ENCODE data around the gene CNOT2.

CNOT2 gene

DNA sequence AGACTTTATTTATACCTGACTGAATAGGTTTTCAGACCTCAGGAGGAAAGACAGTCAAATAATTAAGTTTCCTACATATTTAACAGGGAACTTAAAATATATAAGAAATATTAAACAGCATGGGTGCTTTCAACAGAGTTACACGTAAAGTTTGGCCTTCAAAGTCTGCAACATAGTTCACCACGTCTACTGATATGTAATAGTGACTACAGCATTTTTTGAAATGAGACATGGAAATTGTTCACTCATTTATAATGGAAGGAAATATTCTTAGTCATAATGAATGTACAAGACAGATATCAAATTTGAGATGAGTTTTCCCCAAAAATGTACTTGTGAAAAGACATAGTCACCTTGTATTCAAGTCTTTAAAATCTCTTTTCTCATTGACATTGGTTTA is 66.1 kb downstream of the CNOT2 start:
- Mint-ChIP-seq H3K4me3 (no peak overlapping the region), H3K4me1 (peaks cover 22% of the 10 kb centered on the region), H3K27me3 (no peaks in the 10 kb centered on the region), H3K9me3 (peaks cover 0 to 4% of the 10 kb centered on the region in 2 donors), H3K27ac (no peak overlapping the region)
- DNase-seq = no peak
- no peak for ATAC-seq

GRCh38 chr12:70314145-70314544 is 70.9 kb downstream of the CNOT2 start:
- Mint-ChIP-seq H3K4me1 (peaks cover 16% of the 10 kb centered on the region), H3K9me3 (no peaks in the 10 kb centered on the region), H3K27me3 (no peaks in the 10 kb centered on the region), H3K27ac (no peak overlapping the region), H3K4me3 (no peak overlapping the region)
- DNase-seq (no peak), ATAC-seq (no peak)

- H3K27me3 Mint-ChIP-seq = no peaks in the 10 kb centered on the region
- H3K4me1 Mint-ChIP-seq = peaks cover 16% of the 10 kb centered on the region
- H3K27ac Mint-ChIP-seq = no peak overlapping the region
- H3K9me3 Mint-ChIP-seq = no peaks in the 10 kb centered on the region
- ATAC-seq = peak; percentile 60
- H3K4me3 Mint-ChIP-seq = peak overlapping the region in 1 of 2 donors; percentile 3
- no peak for DNase-seq
Observed at GRCh38 chr12:70317781-70318180, 74.5 kb downstream of the CNOT2 start.

GRCh38 chr12:70319605-70320004 is 76.4 kb downstream of the CNOT2 start:
- no peak overlapping the region for H3K4me3 Mint-ChIP-seq
- H3K27me3 Mint-ChIP-seq = no peaks in the 10 kb centered on the region
- peaks cover 16% of the 10 kb centered on the region for H3K4me1 Mint-ChIP-seq
- H3K27ac Mint-ChIP-seq = no peak overlapping the region
- H3K9me3 Mint-ChIP-seq = no peaks in the 10 kb centered on the region
- DNase-seq (no peak), ATAC-seq (no peak)

DNA sequence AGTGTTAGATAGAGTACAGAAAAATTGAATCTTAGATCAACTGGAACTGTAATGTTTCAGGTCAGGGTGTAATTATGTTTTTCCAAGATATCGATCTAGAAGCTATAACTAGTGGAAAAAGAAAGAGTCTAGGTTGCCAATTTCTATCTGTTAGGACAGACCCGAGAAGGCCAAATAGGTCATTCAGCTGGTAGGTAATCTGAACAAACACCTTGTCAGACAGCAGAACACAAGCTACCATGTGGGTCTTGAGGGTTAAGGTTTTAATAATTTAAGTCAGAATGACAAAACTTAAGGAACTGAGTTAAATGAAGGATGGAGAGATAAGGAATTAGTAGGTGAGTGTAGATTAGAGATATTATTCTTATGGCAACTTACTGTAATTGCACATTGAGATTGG is 78.0 kb downstream of the CNOT2 start:
- Mint-ChIP-seq H3K27ac (no peak overlapping the region), H3K4me1 (peaks cover 7% of the 10 kb centered on the region), H3K4me3 (no peak overlapping the region), H3K9me3 (no peaks in the 10 kb centered on the region), H3K27me3 (no peaks in the 10 kb centered on the region)
- no peak for ATAC-seq
- DNase-seq = no peak

GRCh38 chr12:70327541-70327940 is 84.3 kb downstream of the CNOT2 start:
- Mint-ChIP-seq H3K9me3 (peaks cover 5 to 8% of the 10 kb centered on the region in 2 donors), H3K4me1 (peaks cover 6% of the 10 kb centered on the region), H3K4me3 (no peak overlapping the region), H3K27me3 (no peaks in the 10 kb centered on the region), H3K27ac (no peak overlapping the region)
- DNase-seq (no peak), ATAC-seq (no peak)

- Mint-ChIP-seq H3K27me3 (no peaks in the 10 kb centered on the region), H3K9me3 (peaks cover 5 to 8% of the 10 kb centered on the region in 2 donors), H3K4me1 (peaks cover 6% of the 10 kb centered on the region), H3K27ac (no peak overlapping the region), H3K4me3 (no peak overlapping the region)
- DNase-seq = no peak
- ATAC-seq = no peak
Observed at GRCh38 chr12:70329728-70330127, 86.5 kb downstream of the CNOT2 start.

GRCh38 chr12:70330158-70330557 is 86.9 kb downstream of the CNOT2 start:
- Mint-ChIP-seq H3K4me3 (no peak overlapping the region), H3K9me3 (peaks cover 5 to 8% of the 10 kb centered on the region in 2 donors), H3K4me1 (peaks cover 6% of the 10 kb centered on the region), H3K27me3 (no peaks in the 10 kb centered on the region), H3K27ac (no peak overlapping the region)
- no peak for ATAC-seq
- DNase-seq = no peak

DNA sequence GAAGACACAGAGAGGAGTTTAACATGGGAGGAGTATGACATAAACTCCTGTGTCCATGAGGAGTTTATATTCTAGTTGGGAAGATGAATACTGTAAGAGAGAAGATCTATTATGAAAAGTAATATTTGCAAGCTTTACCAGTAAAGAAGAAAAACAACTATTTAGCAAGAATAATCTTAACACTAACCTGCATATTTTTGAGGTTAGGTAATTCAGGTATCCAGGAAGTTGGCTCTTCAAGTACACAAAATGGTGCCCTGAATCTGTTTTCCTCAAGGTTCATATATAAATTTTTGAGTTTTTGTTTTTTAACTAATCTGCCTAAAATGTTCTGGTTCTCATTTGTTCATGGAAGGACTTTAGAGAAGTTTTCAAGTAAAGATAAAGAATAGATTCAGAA is 89.0 kb downstream of the CNOT2 start:
- H3K27ac Mint-ChIP-seq = no peak overlapping the region
- peaks cover 6% of the 10 kb centered on the region for H3K4me1 Mint-ChIP-seq
- ATAC-seq (no peak), DNase-seq (no peak)
- peaks cover 0 to 2% of the 10 kb centered on the region in 2 donors for H3K9me3 Mint-ChIP-seq
- H3K4me3 Mint-ChIP-seq = no peak overlapping the region
- H3K27me3 Mint-ChIP-seq = no peaks in the 10 kb centered on the region

GRCh38 chr12:70334742-70335141 is 91.5 kb downstream of the CNOT2 start:
- Mint-ChIP-seq H3K27me3 (no peaks in the 10 kb centered on the region), H3K27ac (no peak overlapping the region), H3K9me3 (no peaks in the 10 kb centered on the region), H3K4me1 (peaks cover 6% of the 10 kb centered on the region), H3K4me3 (no peak overlapping the region)
- DNase-seq (no peak), ATAC-seq (no peak)

DNA sequence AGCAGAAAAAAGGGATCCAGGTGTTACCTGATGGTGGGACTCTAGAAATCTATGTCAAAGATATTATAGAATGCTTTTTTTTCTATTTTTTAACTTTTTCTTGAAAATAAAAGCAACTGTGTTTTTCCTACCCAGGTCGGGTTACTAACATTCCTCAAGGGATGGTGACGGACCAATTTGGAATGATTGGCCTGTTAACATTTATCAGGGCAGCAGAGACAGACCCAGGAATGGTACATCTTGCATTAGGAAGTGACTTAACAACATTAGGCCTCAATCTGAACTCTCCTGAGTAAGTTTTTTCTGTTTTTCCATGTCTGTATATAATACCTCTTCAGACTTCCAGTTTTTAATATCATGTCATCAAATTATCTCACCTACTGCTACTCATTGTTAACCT is 95.3 kb downstream of the CNOT2 start:
- Mint-ChIP-seq H3K9me3 (no peaks in the 10 kb centered on the region), H3K4me3 (no peak overlapping the region), H3K27ac (no peak overlapping the region), H3K4me1 (no peaks in the 10 kb centered on the region), H3K27me3 (no peaks in the 10 kb centered on the region)
- ATAC-seq = no peak
- no peak for DNase-seq

- Mint-ChIP-seq H3K27ac (no peak overlapping the region), H3K4me1 (no peaks in the 10 kb centered on the region), H3K9me3 (no peaks in the 10 kb centered on the region), H3K4me3 (no peak overlapping the region), H3K27me3 (no peaks in the 10 kb centered on the region)
- DNase-seq (no peak), ATAC-seq (no peak)
Observed at GRCh38 chr12:70351076-70351475, 107.8 kb downstream of the CNOT2 start.

GRCh38 chr12:70353780-70354660 is 110.8 kb downstream of the CNOT2 start:
- Mint-ChIP-seq H3K4me1 (no peaks in the 10 kb centered on the region), H3K27me3 (no peaks in the 10 kb centered on the region), H3K4me3 (no peak overlapping the region), H3K9me3 (no peaks in the 10 kb centered on the region), H3K27ac (no peak overlapping the region)
- DNase-seq (no peak), ATAC-seq (no peak)

DNA sequence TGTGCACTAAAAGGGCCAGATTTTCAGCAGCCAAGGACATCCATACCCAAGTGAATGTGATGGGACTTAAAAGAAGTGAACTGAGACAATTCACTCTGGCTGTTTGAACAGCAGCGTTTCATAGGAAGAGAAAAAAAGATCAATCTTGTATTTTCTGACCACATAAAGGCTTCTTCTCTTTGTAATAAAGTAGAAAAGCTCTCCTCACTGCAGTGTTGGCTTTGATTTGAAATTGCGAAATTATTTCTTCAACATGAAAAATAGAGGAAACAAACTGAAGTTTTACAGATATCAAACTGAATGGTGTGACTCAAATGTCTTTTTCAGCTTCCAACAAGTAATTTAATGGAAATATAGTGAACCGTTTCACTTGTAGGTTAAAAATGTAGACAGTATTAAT is 111.6 kb downstream of the CNOT2 start:
- H3K4me1 Mint-ChIP-seq = no peaks in the 10 kb centered on the region

GRCh38 chr12:70355972-70356371 is 112.7 kb downstream of the CNOT2 start:
- H3K4me1 Mint-ChIP-seq = no peaks in the 10 kb centered on the region
- no peak for DNase-seq
- no peak overlapping the region for H3K4me3 Mint-ChIP-seq
- no peak overlapping the region for H3K27ac Mint-ChIP-seq
- no peak for ATAC-seq
- no peaks in the 10 kb centered on the region for H3K27me3 Mint-ChIP-seq
- H3K9me3 Mint-ChIP-seq = no peaks in the 10 kb centered on the region

More for the DNA sequence above, 111.6 kb downstream of the CNOT2 start:
- H3K27ac Mint-ChIP-seq = no peak overlapping the region
- DNase-seq (no peak), ATAC-seq (no peak)
- H3K4me3 Mint-ChIP-seq = no peak overlapping the region
- no peaks in the 10 kb centered on the region for H3K27me3 Mint-ChIP-seq
- no peaks in the 10 kb centered on the region for H3K9me3 Mint-ChIP-seq

DNA sequence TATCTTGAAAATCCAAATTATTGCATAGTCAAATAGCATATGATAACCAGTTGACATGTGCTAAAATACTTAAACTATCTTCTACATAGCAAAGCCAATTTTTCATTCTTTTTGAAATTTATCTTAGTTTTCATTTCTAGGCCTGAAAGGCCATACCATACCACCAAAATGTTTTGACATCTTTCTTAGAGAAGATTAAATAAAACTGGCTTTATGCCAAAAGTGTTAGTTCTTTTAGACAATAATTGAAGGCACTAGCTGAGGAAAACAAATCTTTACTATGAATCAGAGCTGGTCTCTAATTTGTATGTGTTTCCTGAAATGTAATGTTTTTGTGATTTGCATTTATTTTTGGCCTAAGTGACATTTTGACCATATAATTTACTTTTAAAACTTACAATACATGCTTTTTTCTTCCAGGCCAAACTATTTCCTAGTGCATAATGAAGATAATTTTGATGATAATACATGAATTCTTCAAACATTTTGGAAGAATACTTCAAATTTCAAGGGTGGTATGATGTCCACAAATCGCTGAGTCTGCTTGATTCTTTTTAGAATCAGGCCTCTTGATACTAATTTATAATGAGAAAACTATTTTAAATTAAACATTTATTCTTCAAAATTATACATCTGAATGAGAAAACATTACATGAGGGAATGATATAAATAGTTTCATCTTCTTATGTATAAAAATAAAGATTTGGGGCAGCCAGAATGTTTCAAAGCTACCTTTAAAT is 116.4 kb downstream of the CNOT2 start:
- H3K27ac Mint-ChIP-seq = no peak overlapping the region
- DNase-seq (no peak), ATAC-seq (no peak)
- H3K27me3 Mint-ChIP-seq = peaks cover 1% of the 10 kb centered on the region
- H3K4me3 Mint-ChIP-seq = no peak overlapping the region
- peaks cover under 1% of the 10 kb centered on the region for H3K4me1 Mint-ChIP-seq
- H3K9me3 Mint-ChIP-seq = no peaks in the 10 kb centered on the region

Measured in stimulated activated naive CD8-positive, alpha-beta T cell treated with anti-CD3 and anti-CD28 coated beads, Interleukin-15, amount 100 ng/mL, for 72 hours (primary cell).